H9 (cell line): ENCODE measurements around the gene RIOK2. TPM values are rescaled to one million over a fixed set of nuclear protein-coding genes. Genes with fewer than 3 reads are reported as not detected.

ENCODE experiments used
- DNase-seq: peaks from one replicate; pipeline ENCODE4 v3.0.0-alpha.2; 2017
- H2AFZ ChIP-seq: one replicate; pipeline ENCODE4 v1.6.1; 2013; ENCODE audit warnings: mild to moderate bottlenecking, low read length, control low read depth, moderate library complexity
- H2AK5ac ChIP-seq: 2 replicates; pipeline ENCODE4 v1.6.1; 2013; ENCODE audit warnings: low read length, control low read depth, mixed read lengths; ENCODE audit not compliant: insufficient read length
- H2BK120ac ChIP-seq: one replicate; pipeline ENCODE4 v1.6.1; 2013; ENCODE audit warnings: low read depth, mild to moderate bottlenecking, low read length, control low read depth, inconsistent platforms; ENCODE audit not compliant: poor library complexity, severe bottlenecking
- H2BK12ac ChIP-seq: 2 replicates; pipeline ENCODE4 v1.6.1; 2013; ENCODE audit warnings: low read length, control low read depth, mixed read lengths, low read depth; ENCODE audit not compliant: insufficient read length
- H2BK15ac ChIP-seq: 2 replicates; pipeline ENCODE4 v1.6.1; 2013; ENCODE audit warnings: low read depth, low read length, control low read depth
- H2BK20ac ChIP-seq: one replicate; pipeline ENCODE4 v1.6.1; 2013; ENCODE audit warnings: low read depth, mild to moderate bottlenecking, low read length, control low read depth, inconsistent platforms; ENCODE audit not compliant: poor library complexity, severe bottlenecking
- H2BK5ac ChIP-seq: 2 replicates; pipeline ENCODE4 v1.6.1; 2013; ENCODE audit warnings: low read length, control low read depth, mixed read lengths; ENCODE audit not compliant: insufficient read length
- H3K14ac ChIP-seq: 2 replicates; pipeline ENCODE4 v1.6.1; 2013; ENCODE audit warnings: low read length, control low read depth; ENCODE audit not compliant: insufficient read depth
- H3K18ac ChIP-seq: 2 replicates; pipeline ENCODE4 v1.6.1; 2013; ENCODE audit warnings: low read depth, mild to moderate bottlenecking, mixed read lengths, low read length, control low read depth; ENCODE audit not compliant: insufficient read length
- H3K23ac ChIP-seq: 2 replicates; pipeline ENCODE4 v1.6.1; 2013; ENCODE audit warnings: low read length, control low read depth, mixed read lengths, low read depth; ENCODE audit not compliant: insufficient read length
- H3K23me2 ChIP-seq: 2 replicates; pipeline ENCODE4 v1.6.1; 2013; ENCODE audit warnings: low read depth, mild to moderate bottlenecking, mixed read lengths, low read length, control low read depth; ENCODE audit not compliant: insufficient read length, poor library complexity, severe bottlenecking
- H3K27ac ChIP-seq: 2 replicates; pipeline ENCODE4 v1.5.1; 2013; ENCODE audit warnings: low read length, control low read depth, mixed read lengths, low read depth; ENCODE audit not compliant: insufficient read length
- H3K27me3 ChIP-seq: 2 replicates; pipeline ENCODE4 v1.6.1; 2013; ENCODE audit warnings: low read length, control low read depth, inconsistent platforms; ENCODE audit not compliant: insufficient read depth
- H3K4ac ChIP-seq: 2 replicates; pipeline ENCODE4 v1.6.1; 2013; ENCODE audit warnings: low read depth, mild to moderate bottlenecking, control low read depth, inconsistent platforms, low read length, moderate library complexity
- H3K4me1 ChIP-seq: 2 replicates; pipeline ENCODE4 v1.6.1; 2013; ENCODE audit warnings: low read length, control low read depth, inconsistent platforms; ENCODE audit not compliant: insufficient read depth
- H3K4me2 ChIP-seq: 2 replicates; pipeline ENCODE4 v1.6.1; 2013; ENCODE audit warnings: low read length, control low read depth, mixed read lengths; ENCODE audit not compliant: insufficient read length, insufficient read depth
- H3K56ac ChIP-seq: 2 replicates; pipeline ENCODE4 v1.6.1; 2013; ENCODE audit warnings: low read depth, mild to moderate bottlenecking, mixed read lengths, low read length, control low read depth; ENCODE audit not compliant: insufficient read length
- H3K79me1 ChIP-seq: 2 replicates; pipeline ENCODE4 v1.6.1; 2013; ENCODE audit warnings: low read depth, mild to moderate bottlenecking, moderate library complexity, low read length, control low read depth, inconsistent platforms; ENCODE audit not compliant: insufficient read depth, poor library complexity, severe bottlenecking
- H3K79me2 ChIP-seq: 2 replicates; pipeline ENCODE4 v1.6.1; 2013; ENCODE audit warnings: low read length, control low read depth, inconsistent platforms; ENCODE audit not compliant: insufficient read depth
- H3K9ac ChIP-seq: 2 replicates; pipeline ENCODE4 v1.6.1; 2013; ENCODE audit warnings: low read length, control low read depth, mixed read lengths; ENCODE audit not compliant: insufficient read length; ENCODE audit errors: extremely low read depth
- H3K9me3 ChIP-seq: one replicate; pipeline ENCODE4 v1.6.1; 2013; ENCODE audit warnings: low read depth, low read length, inconsistent platforms; ENCODE audit not compliant: control insufficient read depth
- H3T11ph ChIP-seq: one replicate; pipeline ENCODE4 v1.6.1; 2013; ENCODE audit warnings: mild to moderate bottlenecking, low read length, control low read depth, inconsistent platforms
- H4K20me1 ChIP-seq: one replicate; pipeline ENCODE4 v1.6.1; 2013; ENCODE audit not compliant: control insufficient read depth, insufficient read length, insufficient read depth
- H4K5ac ChIP-seq: 2 replicates; pipeline ENCODE4 v1.6.1; 2013; ENCODE audit warnings: low read depth, mild to moderate bottlenecking, mixed read lengths, low read length, control low read depth; ENCODE audit not compliant: insufficient read length
- H4K8ac ChIP-seq: replicated peaks from 2 replicates; pipeline ENCODE4 v1.6.1; 2013; ENCODE audit warnings: low read length, control low read depth, mixed read lengths, low read depth; ENCODE audit not compliant: insufficient read length
- H4K91ac ChIP-seq: 2 replicates; pipeline ENCODE4 v1.6.1; 2013; ENCODE audit warnings: low read depth, mild to moderate bottlenecking, moderate library complexity, mixed read lengths, low read length, control low read depth; ENCODE audit not compliant: insufficient read length
- H3K27ac Mint-ChIP-seq, 3 experiments: 2 replicates in 2 of 3; 3 replicates in 1 of 3; pipeline ENCODE4 v1.8.0; 2020 to 2021; ENCODE audit warnings: mixed read lengths in 3 of 3, mild to moderate bottlenecking in 1 of 3, moderate library complexity in 1 of 3
- H3K27me3 Mint-ChIP-seq: 2 replicates; pipeline ENCODE4 v1.8.0; 2021; ENCODE audit warnings: low read depth, mild to moderate bottlenecking, moderate library complexity, mixed read lengths
- H3K36me3 Mint-ChIP-seq, 3 experiments: 2 replicates in 2 of 3; 3 replicates in 1 of 3; pipeline ENCODE4 v1.8.0; 2020 to 2021; ENCODE audit warnings: low read depth in 3 of 3, mixed read lengths in 3 of 3; ENCODE audit not compliant: insufficient read depth in 1 of 3
- H3K4me1 Mint-ChIP-seq, 2 experiments: 2 replicates each; pipeline ENCODE4 v1.8.0; 2020; ENCODE audit warnings: mixed read lengths in 2 of 2
- H3K4me3 Mint-ChIP-seq, 2 experiments: 2 replicates in 1 of 2; 3 replicates in 1 of 2; pipeline ENCODE4 v1.8.0; 2020 to 2021; ENCODE audit warnings: mild to moderate bottlenecking in 2 of 2, mixed read lengths in 2 of 2, moderate library complexity in 1 of 2
- H3K9me3 Mint-ChIP-seq, 2 experiments: 2 replicates in 1 of 2; 3 replicates in 1 of 2; pipeline ENCODE4 v1.8.0; 2020; ENCODE audit warnings: mild to moderate bottlenecking in 2 of 2, mixed read lengths in 2 of 2, moderate library complexity in 1 of 2
- WGBS: extraction: QIAGEN DNeasy Blood & Tissue Kit; methylation state at CpG from one replicate; pipeline ENCODE4 v1.1.7; 2013; ENCODE audit warnings: missing lambda C conversion rate, low lambda C conversion rate, mixed read lengths; ENCODE audit not compliant: insufficient read length; ENCODE audit errors: extremely low coverage; 5-methylcytosine and 5-hydroxymethylcytosine counted together
- total RNA-seq: library from RNA; stranded (reverse); gene quantifications from 2 replicates; pipeline ENCODE4 v1.2.1, GENCODE V29; 2021
- TF ChIP-seq, protein P1 (sequence below): fragments of 200-600 bp; sonication (generic); conservative IDR thresholded peaks from 3 replicates; pipeline ENCODE4 v1.8.0; 2021; ENCODE audit warnings: antibody characterized with exemption, mild to moderate bottlenecking

The RIOK2 gene
- total RNA-seq, 1 experiment from 2014 or later: 39.5 TPM

GRCh38 chr5:97142521-97143254 lies 40.4 kb downstream of the RIOK2 start, which contains the start of gene LIX1:
Gene LIX1 (minus strand): TSS chr5:97142611. CDS start chr5:97142576, 35 bp downstream.
- Histone ChIP-seq H3K4ac (no peak within 1 kb of the TSS), H3K23me2 (no peaks in the 10 kb centered on the region), H3K14ac (no peak within 1 kb of the TSS), H3K79me2 (no peaks in the 10 kb centered on the region), H3K79me1 (no peaks in the 10 kb centered on the region), H2AK5ac (no peak within 1 kb of the TSS), H3K56ac (no peak within 1 kb of the TSS), H3K27me3 (no peaks in the 10 kb centered on the region), H4K91ac (no peak within 1 kb of the TSS), H2BK20ac (no peak within 1 kb of the TSS), H3K4me1 (no peaks in the 10 kb centered on the region), H3K9ac (no peak within 1 kb of the TSS), H4K20me1 (no peaks in the 10 kb centered on the region), H3K23ac (no peak within 1 kb of the TSS), H2BK5ac (no peak within 1 kb of the TSS), H2BK120ac (no peak within 1 kb of the TSS), H2AFZ (no peak within 1 kb of the TSS), H3K4me2 (no peak within 1 kb of the TSS), H4K8ac (no peak within 1 kb of the TSS), H3K27ac (no peak within 1 kb of the TSS), H2BK12ac (no peak within 1 kb of the TSS), H3K18ac (no peak within 1 kb of the TSS), H4K5ac (no peak within 1 kb of the TSS), H3T11ph (no peak within 1 kb of the TSS), H2BK15ac (no peak within 1 kb of the TSS), H3K9me3 (no peaks in the 10 kb centered on the region)
- Mint-ChIP-seq H3K36me3 (no peaks in the 10 kb centered on the region), H3K4me3 (no peak within 1 kb of the TSS), H3K9me3 (no peaks in the 10 kb centered on the region), H3K27ac (peak within 1 kb of the TSS in 1 of 3 experiments; percentile 17; a peak in 1 of 7 replicates), H3K27me3 (no peaks in the 10 kb centered on the region), H3K4me1 (peaks cover 27 to 33% of the 10 kb centered on the region in 2 experiments)
- DNase-seq: peak; percentile 68
- TF ChIP-seq, protein P1, sequence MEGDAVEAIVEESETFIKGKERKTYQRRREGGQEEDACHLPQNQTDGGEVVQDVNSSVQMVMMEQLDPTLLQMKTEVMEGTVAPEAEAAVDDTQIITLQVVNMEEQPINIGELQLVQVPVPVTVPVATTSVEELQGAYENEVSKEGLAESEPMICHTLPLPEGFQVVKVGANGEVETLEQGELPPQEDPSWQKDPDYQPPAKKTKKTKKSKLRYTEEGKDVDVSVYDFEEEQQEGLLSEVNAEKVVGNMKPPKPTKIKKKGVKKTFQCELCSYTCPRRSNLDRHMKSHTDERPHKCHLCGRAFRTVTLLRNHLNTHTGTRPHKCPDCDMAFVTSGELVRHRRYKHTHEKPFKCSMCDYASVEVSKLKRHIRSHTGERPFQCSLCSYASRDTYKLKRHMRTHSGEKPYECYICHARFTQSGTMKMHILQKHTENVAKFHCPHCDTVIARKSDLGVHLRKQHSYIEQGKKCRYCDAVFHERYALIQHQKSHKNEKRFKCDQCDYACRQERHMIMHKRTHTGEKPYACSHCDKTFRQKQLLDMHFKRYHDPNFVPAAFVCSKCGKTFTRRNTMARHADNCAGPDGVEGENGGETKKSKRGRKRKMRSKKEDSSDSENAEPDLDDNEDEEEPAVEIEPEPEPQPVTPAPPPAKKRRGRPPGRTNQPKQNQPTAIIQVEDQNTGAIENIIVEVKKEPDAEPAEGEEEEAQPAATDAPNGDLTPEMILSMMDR: peak; percentile 76
- WGBS: no CpG with 5 or more reads among the region's 6 CpGs
